Calu3 (cell line): Measurements from ENCODE around the gene MRPS24. TPM values are rescaled to one million over a fixed set of nuclear protein-coding genes. Genes with fewer than 3 reads are reported as not detected.

Source experiments
- BruUV-seq: library from RNA; stranded (reverse); fragments of 400-500 nt; replicated peaks from 2 replicates; lab custom pipeline; 2021; lab: Mats Ljungman, UMichigan
- CTCF ChIA-PET: fragments of 300-600 bp; sonication (Branson Sonifier 250); formaldehyde crosslinking; loops from one replicate; lab custom pipeline; 2022; ENCODE audit warnings: antibody characterized with exemption; lab: Charles Lee
- DNase-seq: peaks from one replicate; pipeline ENCODE4 v3.0.0; 2022
- H3K27ac Mint-ChIP-seq: one replicate; pipeline ENCODE4 v1.8.0; 2022; ENCODE audit warnings: mixed read lengths; ENCODE audit not compliant: unreplicated experiment
- H3K27me3 Mint-ChIP-seq: one replicate; pipeline ENCODE4 v1.8.0; 2022; ENCODE audit warnings: mixed read lengths; ENCODE audit not compliant: unreplicated experiment
- H3K36me3 Mint-ChIP-seq: one replicate; pipeline ENCODE4 v1.8.0; 2022; ENCODE audit warnings: mild to moderate bottlenecking, moderate library complexity, mixed read lengths; ENCODE audit not compliant: insufficient read depth, unreplicated experiment
- H3K4me1 Mint-ChIP-seq: one replicate; pipeline ENCODE4 v1.8.0; 2022; ENCODE audit warnings: mild to moderate bottlenecking, low read depth, mixed read lengths; ENCODE audit not compliant: unreplicated experiment
- H3K4me3 Mint-ChIP-seq: one replicate; pipeline ENCODE4 v1.8.0; 2022; ENCODE audit warnings: mild to moderate bottlenecking, low read depth, moderate library complexity, mixed read lengths; ENCODE audit not compliant: unreplicated experiment
- H3K9me3 Mint-ChIP-seq: one replicate; pipeline ENCODE4 v1.8.0; 2022; ENCODE audit warnings: low read depth, mixed read lengths; ENCODE audit not compliant: unreplicated experiment
- CTCF ChIP-seq: fragments of 200-600 bp; IDR thresholded peaks from one replicate; pipeline ENCODE4 v1.8.0; 2022; ENCODE audit warnings: antibody characterized with exemption; ENCODE audit not compliant: unreplicated experiment
- intact Hi-C: fragments of 100-400 bp; cut with micrococcal nuclease; formaldehyde crosslinking; loops from one replicate; pipeline ENCODE4 v1.10.0; 2022; ENCODE audit not compliant: unreplicated experiment
- total RNA-seq: library from RNA; stranded (reverse); gene quantifications from 2 replicates; pipeline ENCODE4 v1.2.3, GENCODE V29; 2022

MRPS24 gene
- total RNA-seq, 1 experiment from 2014 or later, result 182 TPM

GRCh38 chr7:43849047-43849446 is 20.3 kb downstream of the MRPS24 start:
- no peaks in the 10 kb centered on the region for H3K36me3 Mint-ChIP-seq
- no peak overlapping the region for H3K27ac Mint-ChIP-seq

DNA sequence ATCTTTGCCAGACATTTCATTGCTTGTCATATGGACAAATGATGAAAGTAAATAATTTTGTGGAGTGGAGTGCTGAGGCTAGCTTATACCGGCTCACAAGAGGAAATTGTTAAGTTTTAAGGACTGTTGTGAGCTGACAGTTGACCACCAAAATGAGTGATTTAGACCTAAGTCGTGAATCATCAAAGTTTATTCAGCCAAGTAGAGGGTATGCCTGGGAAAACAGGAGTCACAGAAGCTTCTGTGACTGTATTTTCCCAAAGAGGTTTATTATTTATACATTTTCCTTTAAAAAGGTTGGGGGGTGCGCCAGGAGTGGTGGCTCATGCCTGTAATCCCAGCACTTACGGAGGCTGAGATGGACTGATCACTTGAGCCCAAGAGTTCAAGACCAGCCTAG is 21.8 kb downstream of the MRPS24 start:
- BruUV-seq, result no TSS peak
- no peaks in the 10 kb centered on the region for H3K4me1 Mint-ChIP-seq
- CTCF ChIA-PET, result interaction anchor here (0.9 kb wide), 1 partner anchor 8 kb away, joined by 3 read pairs; no protein-coding TSS in a partner anchor
- no peak for DNase-seq
- intact Hi-C loops, result no loop called here
- H3K36me3 Mint-ChIP-seq, result no peaks in the 10 kb centered on the region
- TF ChIP-seq CTCF, result no peak
- H3K9me3 Mint-ChIP-seq, result no peaks in the 10 kb centered on the region
- H3K4me3 Mint-ChIP-seq, result no peak overlapping the region
- no peaks in the 10 kb centered on the region for H3K27me3 Mint-ChIP-seq
- no peak overlapping the region for H3K27ac Mint-ChIP-seq

More at GRCh38 chr7:43849047-43849446, 20.3 kb downstream of the MRPS24 start:
- DNase-seq, result no peak
- Mint-ChIP-seq H3K4me1 (no peaks in the 10 kb centered on the region), H3K27me3 (no peaks in the 10 kb centered on the region), H3K4me3 (no peak overlapping the region), H3K9me3 (no peaks in the 10 kb centered on the region)
- no peak for TF ChIP-seq CTCF
- no TSS peak for BruUV-seq
- CTCF ChIA-PET, result interaction anchor here (0.6 to 0.9 kb wide), 2 partner anchors 58 to 266 kb away, joined by 3 to 4 read pairs; partner anchors contain the start of gene STK17A
- intact Hi-C loops, result no loop called here

GRCh38 chr7:43844662-43845061 is 24.7 kb downstream of the MRPS24 start:
- intact Hi-C loops, result no loop called here
- Mint-ChIP-seq H3K9me3 (no peaks in the 10 kb centered on the region), H3K36me3 (no peaks in the 10 kb centered on the region), H3K4me1 (no peaks in the 10 kb centered on the region), H3K27ac (no peak overlapping the region), H3K27me3 (no peaks in the 10 kb centered on the region), H3K4me3 (no peak overlapping the region)
- no peak for TF ChIP-seq CTCF
- CTCF ChIA-PET, result interaction anchor here (0.7 kb wide), 1 partner anchor 222 kb away, joined by 4 read pairs; no protein-coding TSS in a partner anchor
- no TSS peak for BruUV-seq
- no peak for DNase-seq

- Mint-ChIP-seq H3K9me3 (no peaks in the 10 kb centered on the region), H3K27me3 (no peaks in the 10 kb centered on the region), H3K36me3 (no peaks in the 10 kb centered on the region), H3K4me3 (no peak overlapping the region), H3K4me1 (no peaks in the 10 kb centered on the region), H3K27ac (no peak overlapping the region)
- TF ChIP-seq CTCF, result no peak
- CTCF ChIA-PET, result interaction anchor here (0.7 kb wide), 1 partner anchor 221 kb away, joined by 4 read pairs; no protein-coding TSS in a partner anchor
- intact Hi-C loops, result no loop called here
- no peak for DNase-seq
- no TSS peak for BruUV-seq
Measured at GRCh38 chr7:43844257-43844656, 25.1 kb downstream of the MRPS24 start.
